DND-41 (cell line): ENCODE data around the gene PTPRD.

Experiments
- ATAC-seq: fragments of 200-7000 bp; cut with Tn5 transposase; 3 replicates; pipeline ENCODE4 v1.9.1; 2021; ENCODE audit warnings: low read depth; ENCODE audit not compliant: insufficient read depth
- DNase-seq: peaks from one replicate; pipeline ENCODE4 v3.0.0-alpha.2; 2020
- H2AFZ ChIP-seq: 2 replicates; pipeline ENCODE4 v1.6.0; 2012; ENCODE audit warnings: low read depth, low read length
- H3K27ac ChIP-seq: 2 replicates; pipeline ENCODE4 v1.5.1; 2012; ENCODE audit warnings: low read length, inconsistent platforms
- H3K27me3 ChIP-seq: fragments of 200-600 bp; sonication (generic); 2 replicates; pipeline ENCODE4 v1.6.0; 2012; ENCODE audit warnings: low read length, mild to moderate bottlenecking, inconsistent platforms; ENCODE audit not compliant: insufficient read depth, poor library complexity
- H3K36me3 ChIP-seq: 2 replicates; pipeline ENCODE4 v1.5.1; 2012; ENCODE audit warnings: low read length, inconsistent platforms; ENCODE audit not compliant: insufficient read depth
- H3K4me1 ChIP-seq: 2 replicates; pipeline ENCODE4 v1.5.1; 2012; ENCODE audit warnings: mild to moderate bottlenecking, low read length; ENCODE audit not compliant: insufficient read depth
- H3K4me2 ChIP-seq: 2 replicates; pipeline ENCODE4 v1.6.0; 2012; ENCODE audit warnings: mild to moderate bottlenecking, moderate library complexity, low read length, inconsistent platforms; ENCODE audit not compliant: insufficient read depth
- H3K4me3 ChIP-seq, 2 experiments: fragments of 200-600 bp in 1 of 2; shearing (Covaris generic) in 1 of 2; 2 replicates each; pipeline ENCODE4 v1.5.1; 2012 to 2016; ENCODE audit warnings: inconsistent platforms in 2 of 2, low read length in 2 of 2, mild to moderate bottlenecking in 2 of 2, low read depth in 1 of 2, moderate library complexity in 1 of 2
- H3K79me2 ChIP-seq: 2 replicates; pipeline ENCODE4 v1.6.0; 2012; ENCODE audit warnings: low read length, inconsistent platforms; ENCODE audit not compliant: insufficient read depth
- H3K9ac ChIP-seq: 2 replicates; pipeline ENCODE4 v1.6.0; 2012; ENCODE audit warnings: low read depth, mild to moderate bottlenecking, inconsistent platforms, low read length, moderate library complexity
- H3K9me3 ChIP-seq: 2 replicates; pipeline ENCODE4 v1.5.1; 2012; ENCODE audit warnings: low read length, moderate library complexity, mild to moderate bottlenecking, inconsistent platforms; ENCODE audit not compliant: insufficient read depth, severe bottlenecking
- H4K20me1 ChIP-seq: 2 replicates; pipeline ENCODE4 v1.6.0; 2012; ENCODE audit warnings: low read length; ENCODE audit not compliant: insufficient read depth
- EZH2 ChIP-seq: IDR thresholded peaks from 3 replicates; pipeline ENCODE4 v1.6.1; 2012; ENCODE audit warnings: borderline replicate concordance, low read depth, mild to moderate bottlenecking, moderate library complexity, low read length, inconsistent platforms; ENCODE audit not compliant: severe bottlenecking
- TF ChIP-seq, protein P1 (sequence below): IDR thresholded peaks from 2 replicates; pipeline ENCODE4 v1.5.1; 2012; ENCODE audit warnings: borderline replicate concordance, low read length, moderate library complexity, mild to moderate bottlenecking; ENCODE audit not compliant: poor library complexity, severe bottlenecking; ENCODE audit errors: extremely low read depth

PTPRD gene

DNA sequence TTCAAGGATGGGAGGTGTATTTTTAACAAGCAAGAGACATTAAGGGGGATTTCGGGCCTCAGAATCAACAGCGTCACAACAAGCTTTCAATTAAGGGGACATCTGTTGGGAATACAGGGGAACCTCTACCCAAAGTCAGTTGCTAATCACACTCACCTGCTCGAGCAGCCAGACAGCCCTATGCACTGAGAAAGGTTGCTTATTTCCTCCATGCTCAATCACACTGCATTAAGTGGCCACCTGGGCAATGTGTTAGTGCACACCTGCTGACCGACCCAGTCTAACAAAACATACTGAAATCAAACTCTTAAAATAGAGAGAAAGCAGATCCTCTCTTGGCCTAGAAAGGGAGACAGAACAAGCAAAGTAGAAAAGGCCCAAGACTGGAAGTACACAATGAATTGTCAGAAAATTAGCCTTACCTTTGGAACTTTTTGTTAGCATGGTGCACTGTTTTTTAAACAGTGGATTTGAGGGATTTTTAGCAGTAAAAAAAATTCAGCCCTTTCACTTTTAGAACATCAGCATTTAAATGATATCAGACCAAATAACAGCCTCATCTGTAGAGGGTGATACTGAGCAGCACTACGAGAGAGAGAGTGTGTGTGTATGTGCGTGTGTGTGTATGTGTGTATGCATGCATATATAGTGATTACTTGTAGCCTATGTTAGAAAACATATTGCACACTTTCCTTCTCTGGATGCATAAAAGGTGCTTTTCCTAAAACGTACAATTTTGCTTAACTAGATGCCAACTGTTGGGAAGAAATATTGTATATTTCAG lies 1694.7 kb downstream of the PTPRD start:
- Histone ChIP-seq H3K36me3 (no peaks in the 10 kb centered on the region), H3K9me3 (no peaks in the 10 kb centered on the region), H3K4me3 (no peak overlapping the region), H3K9ac (no peak overlapping the region), H3K4me1 (peaks cover 21% of the 10 kb centered on the region), H3K27me3 (no peaks in the 10 kb centered on the region), H4K20me1 (no peaks in the 10 kb centered on the region), H3K79me2 (no peaks in the 10 kb centered on the region), H3K4me2 (peak overlapping the region; percentile 27; the same call in 1 of the 2 replicates), H2AFZ (peak overlapping the region; percentile 62; the same call in 1 of the 2 replicates), H3K27ac (peak overlapping the region; percentile 59)
- ATAC-seq (0 out of 3 replicates have a peak, but pooled peaks have one; percentile 17), DNase-seq (no peak)
- TF ChIP-seq, protein P1, sequence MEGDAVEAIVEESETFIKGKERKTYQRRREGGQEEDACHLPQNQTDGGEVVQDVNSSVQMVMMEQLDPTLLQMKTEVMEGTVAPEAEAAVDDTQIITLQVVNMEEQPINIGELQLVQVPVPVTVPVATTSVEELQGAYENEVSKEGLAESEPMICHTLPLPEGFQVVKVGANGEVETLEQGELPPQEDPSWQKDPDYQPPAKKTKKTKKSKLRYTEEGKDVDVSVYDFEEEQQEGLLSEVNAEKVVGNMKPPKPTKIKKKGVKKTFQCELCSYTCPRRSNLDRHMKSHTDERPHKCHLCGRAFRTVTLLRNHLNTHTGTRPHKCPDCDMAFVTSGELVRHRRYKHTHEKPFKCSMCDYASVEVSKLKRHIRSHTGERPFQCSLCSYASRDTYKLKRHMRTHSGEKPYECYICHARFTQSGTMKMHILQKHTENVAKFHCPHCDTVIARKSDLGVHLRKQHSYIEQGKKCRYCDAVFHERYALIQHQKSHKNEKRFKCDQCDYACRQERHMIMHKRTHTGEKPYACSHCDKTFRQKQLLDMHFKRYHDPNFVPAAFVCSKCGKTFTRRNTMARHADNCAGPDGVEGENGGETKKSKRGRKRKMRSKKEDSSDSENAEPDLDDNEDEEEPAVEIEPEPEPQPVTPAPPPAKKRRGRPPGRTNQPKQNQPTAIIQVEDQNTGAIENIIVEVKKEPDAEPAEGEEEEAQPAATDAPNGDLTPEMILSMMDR: peak; percentile 13
- TF ChIP-seq EZH2: no peak

DNA sequence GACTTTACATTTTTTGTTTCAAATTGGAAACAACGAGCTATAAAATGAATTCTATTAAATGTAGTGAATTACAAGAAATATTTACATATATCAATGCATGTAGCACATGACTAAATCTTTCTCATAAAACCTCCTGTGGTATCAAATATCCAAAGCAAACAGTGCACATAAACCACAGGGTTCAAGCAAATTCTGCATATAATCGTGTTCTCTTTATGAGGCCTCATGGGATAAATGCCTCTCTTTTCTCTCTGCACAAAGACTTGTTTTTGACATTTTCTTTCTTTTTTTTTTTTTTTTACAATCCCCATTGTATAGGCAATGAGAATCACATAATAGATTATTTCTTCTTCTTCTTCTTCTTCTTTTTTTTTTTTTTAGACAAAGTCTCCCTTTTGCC lies 1696.0 kb downstream of the PTPRD start:
- Histone ChIP-seq H3K4me2 (no peak overlapping the region), H3K9me3 (no peaks in the 10 kb centered on the region), H2AFZ (no peak overlapping the region), H3K9ac (no peak overlapping the region), H4K20me1 (no peaks in the 10 kb centered on the region), H3K79me2 (no peaks in the 10 kb centered on the region), H3K27ac (no peak overlapping the region), H3K27me3 (no peaks in the 10 kb centered on the region), H3K4me1 (peaks cover 21% of the 10 kb centered on the region), H3K36me3 (no peaks in the 10 kb centered on the region), H3K4me3 (no peak overlapping the region)
- DNase-seq (no peak), ATAC-seq (no peak)
- TF ChIP-seq, protein P1: no peak
- no peak for TF ChIP-seq EZH2

DNA sequence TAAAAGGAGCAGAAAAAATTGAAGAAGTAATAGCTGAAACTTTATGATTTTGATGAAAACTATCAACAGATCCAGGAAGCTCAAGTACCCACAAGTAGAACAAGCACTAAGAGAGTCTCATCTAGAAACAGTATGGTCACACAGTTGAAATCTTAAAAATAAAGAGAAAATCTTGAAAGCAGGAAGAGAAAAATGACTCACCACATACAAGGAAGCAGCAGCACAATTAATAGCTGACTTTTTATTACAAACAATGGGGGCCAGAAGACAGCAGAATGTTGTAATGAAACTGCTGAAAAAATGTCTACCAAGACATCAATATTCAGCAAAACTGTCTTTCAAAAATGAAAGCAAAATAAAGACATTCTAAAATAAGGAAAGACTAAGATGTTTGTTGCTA lies 1704.9 kb downstream of the PTPRD start:
- TF ChIP-seq, protein P1: no peak
- TF ChIP-seq EZH2: no peak
- peak overlapping the region; percentile 61 for H2AFZ ChIP-seq
- no peak for DNase-seq
- H3K9ac ChIP-seq: no peak overlapping the region
- H3K27me3 ChIP-seq: no peaks in the 10 kb centered on the region
- no peaks in the 10 kb centered on the region for H4K20me1 ChIP-seq
- peaks cover 7% of the 10 kb centered on the region; the same call in 1 of the 2 replicates for H3K4me1 ChIP-seq
- no peak overlapping the region for H3K4me2 ChIP-seq
- H3K9me3 ChIP-seq: no peaks in the 10 kb centered on the region
- no peak overlapping the region for H3K4me3 ChIP-seq
- ATAC-seq: peak; percentile 65
- no peaks in the 10 kb centered on the region for H3K36me3 ChIP-seq
- H3K27ac ChIP-seq: peak overlapping the region; percentile 56
- no peaks in the 10 kb centered on the region for H3K79me2 ChIP-seq
